CD14-positive monocyte (primary cell): Measurements from ENCODE around the gene IRF8. TPM values are rescaled to one million over a fixed set of nuclear protein-coding genes. Genes with fewer than 3 reads are reported as not detected.

Experiments used
- DNase-seq, 3 donors: peaks; one replicate each; pipeline ENCODE4 v3.0.0-alpha.2; 2011 to 2022
- H2AFZ ChIP-seq: 2 replicates; pipeline ENCODE4 v1.6.0; 2012; ENCODE audit warnings: mild to moderate bottlenecking, low read depth, low read length, inconsistent platforms; ENCODE audit not compliant: insufficient read depth, poor library complexity, severe bottlenecking
- H3K27ac ChIP-seq, 2 donors: 1 replicate in 1 of 2; 2 replicates in 1 of 2; pipeline ENCODE4 v1.5.1; 2012 to 2013; ENCODE audit warnings: low read length in 2 of 2, control low read depth in 1 of 2, inconsistent platforms in 1 of 2, low read depth in 1 of 2, mild to moderate bottlenecking in 1 of 2
- H3K27me3 ChIP-seq, 2 donors: one replicate each; pipeline versions ENCODE4 v1.6.0 to v1.6.1; 2011 to 2013; ENCODE audit warnings: low read length in 2 of 2; ENCODE audit not compliant: control insufficient read depth in 2 of 2, insufficient read depth in 2 of 2
- H3K36me3 ChIP-seq, 2 donors: replicated peaks in 1 of 2; 1 replicate in 1 of 2; 2 replicates in 1 of 2; pipeline versions ENCODE4 v1.5.1 to v1.6.1; 2012 to 2013; ENCODE audit warnings: low read length in 2 of 2, control low read depth in 1 of 2, inconsistent platforms in 1 of 2, mild to moderate bottlenecking in 1 of 2; ENCODE audit not compliant: insufficient read depth in 2 of 2, control insufficient read depth in 1 of 2
- H3K4me1 ChIP-seq, 2 donors: 1 replicate in 1 of 2; 2 replicates in 1 of 2; pipeline versions ENCODE4 v1.5.1 to v1.6.1; 2012 to 2013; ENCODE audit warnings: low read length in 2 of 2, control low read depth in 1 of 2, inconsistent platforms in 1 of 2, mild to moderate bottlenecking in 1 of 2, moderate library complexity in 1 of 2; ENCODE audit not compliant: insufficient read depth in 2 of 2, control insufficient read depth in 1 of 2
- H3K4me2 ChIP-seq: replicated peaks from 2 replicates; pipeline ENCODE3; 2012; ENCODE audit warnings: low read length, moderate library complexity, mild to moderate bottlenecking; ENCODE audit not compliant: poor library complexity, severe bottlenecking; ENCODE audit errors: extremely low read depth
- H3K4me3 ChIP-seq, 3 experiments: fragments of 200-600 bp in 1 of 3; sonication (generic) in 1 of 3; replicated peaks in 1 of 3; 1 replicate in 2 of 3; 2 replicates in 1 of 3; pipeline ENCODE4 v1.5.1; 2011 to 2013; ENCODE audit warnings: low read length in 3 of 3, mild to moderate bottlenecking in 3 of 3, control low read depth in 2 of 3, low read depth in 2 of 3, inconsistent platforms in 1 of 3, moderate library complexity in 1 of 3
- H3K79me2 ChIP-seq: 2 replicates; pipeline ENCODE4 v1.6.0; 2012; ENCODE audit warnings: mild to moderate bottlenecking, control low read depth, inconsistent platforms, low read length, moderate library complexity; ENCODE audit not compliant: insufficient read depth
- H3K9ac ChIP-seq: 2 replicates; pipeline ENCODE4 v1.6.0; 2017; ENCODE audit warnings: low read length, mild to moderate bottlenecking; ENCODE audit not compliant: insufficient read depth, poor library complexity, severe bottlenecking
- H3K9me3 ChIP-seq, 2 donors: replicated peaks in 1 of 2; 1 replicate in 1 of 2; 2 replicates in 1 of 2; pipeline versions ENCODE4 v1.5.1 to v1.6.1; 2012 to 2013; ENCODE audit warnings: low read length in 2 of 2, control low read depth in 1 of 2; ENCODE audit not compliant: control insufficient read depth in 1 of 2, insufficient read depth in 1 of 2
- H4K20me1 ChIP-seq: 2 replicates; pipeline ENCODE4 v1.6.0; 2012; ENCODE audit warnings: mild to moderate bottlenecking, low read length, control low read depth, moderate library complexity; ENCODE audit not compliant: insufficient read depth
- H3K27ac Mint-ChIP-seq, 7 donors: one replicate each; pipeline ENCODE4 v1.8.0; 2020; ENCODE audit warnings: mild to moderate bottlenecking in 7 of 7, mixed read lengths in 7 of 7, moderate library complexity in 6 of 7, inconsistent platforms in 2 of 7
- H3K27me3 Mint-ChIP-seq, 3 donors: one replicate each; pipeline ENCODE4 v1.8.0; 2021 to 2022; ENCODE audit warnings: low read depth in 3 of 3, mild to moderate bottlenecking in 3 of 3, mixed read lengths in 3 of 3, moderate library complexity in 3 of 3, inconsistent platforms in 1 of 3
- H3K36me3 Mint-ChIP-seq, 2 donors: one replicate each; pipeline ENCODE4 v1.8.0; 2020; ENCODE audit warnings: mixed read lengths in 2 of 2, inconsistent platforms in 1 of 2, mild to moderate bottlenecking in 1 of 2
- H3K4me1 Mint-ChIP-seq: one replicate; pipeline ENCODE4 v1.8.0; 2020; ENCODE audit warnings: mild to moderate bottlenecking, mixed read lengths
- H3K4me3 Mint-ChIP-seq, 2 donors: one replicate each; pipeline ENCODE4 v1.8.0; 2020; ENCODE audit warnings: mild to moderate bottlenecking in 2 of 2, mixed read lengths in 2 of 2, moderate library complexity in 1 of 2
- H3K9me3 Mint-ChIP-seq, 7 donors: one replicate each; pipeline ENCODE4 v1.8.0; 2020 to 2022; ENCODE audit warnings: mixed read lengths in 7 of 7, mild to moderate bottlenecking in 6 of 7, moderate library complexity in 6 of 7, inconsistent platforms in 2 of 7
- CTCF ChIP-seq: fragments of 200-600 bp; IDR thresholded peaks from one replicate; pipeline ENCODE4 v1.8.0; 2022; ENCODE audit warnings: antibody characterized with exemption, mild to moderate bottlenecking
- WGBS: methylation state at CpG from one replicate; pipeline ENCODE4 v1.1.5; 2013; ENCODE audit warnings: missing lambda C conversion rate; ENCODE audit not compliant: insufficient coverage; 5-methylcytosine and 5-hydroxymethylcytosine counted together
- intact Hi-C, 2 donors: fragments of 100-400 bp; cut with micrococcal nuclease; formaldehyde crosslinking; loops; one replicate each; pipeline versions ENCODE4 v1.15.0 to v1.15.1; 2023
- polyA plus RNA-seq, 3 donors: library from polyadenylated mRNA; depleted of rRNA in 1 of 3; unstranded in 2 of 3; stranded (reverse) in 1 of 3; fragments of 300-500 nt in 2 of 3; fragments of >200 nt in 1 of 3; fragmentation: Illumina TruSeq in 2 of 3; gene quantifications; 1 replicate in 2 of 3; 2 replicates in 1 of 3; pipeline ENCODE4 v1.2.3, GENCODE V29; 2012 to 2021

Gene IRF8
- polyA plus RNA-seq, 3 donors: 157 to 187 (median 184) TPM

- Histone ChIP-seq H3K27me3 (no peaks in the 10 kb centered on the region), H3K79me2 (no peaks in the 10 kb centered on the region), H3K4me2 (no peak overlapping the region), H3K9ac (no peak overlapping the region), H3K4me1 (peaks cover 18 to 22% of the 10 kb centered on the region in 2 donors), H3K9me3 (no peaks in the 10 kb centered on the region), H3K4me3 (no peak overlapping the region), H3K36me3 (no peaks in the 10 kb centered on the region), H3K27ac (no peak overlapping the region), H4K20me1 (no peaks in the 10 kb centered on the region), H2AFZ (no peak overlapping the region)
- H3K4me3 Mint-ChIP-seq: no peak overlapping the region
- intact Hi-C loops: no loop called here
- no peak for DNase-seq
- peaks cover 0 to 4% (median 3%) of the 10 kb centered on the region in 3 donors for H3K27me3 Mint-ChIP-seq
- peaks cover 34% of the 10 kb centered on the region for H3K4me1 Mint-ChIP-seq
- H3K27ac Mint-ChIP-seq: no peak overlapping the region
- H3K36me3 Mint-ChIP-seq: no peaks in the 10 kb centered on the region
- 85% methylated on average over 9 of the region's 10 CpGs for WGBS
- peaks cover 0 to 2% (median 0%) of the 10 kb centered on the region in 7 donors for H3K9me3 Mint-ChIP-seq
- TF ChIP-seq CTCF: no peak
Measured at GRCh38 chr16:85891776-85892166, 7.2 kb upstream of the IRF8 start.

DNA sequence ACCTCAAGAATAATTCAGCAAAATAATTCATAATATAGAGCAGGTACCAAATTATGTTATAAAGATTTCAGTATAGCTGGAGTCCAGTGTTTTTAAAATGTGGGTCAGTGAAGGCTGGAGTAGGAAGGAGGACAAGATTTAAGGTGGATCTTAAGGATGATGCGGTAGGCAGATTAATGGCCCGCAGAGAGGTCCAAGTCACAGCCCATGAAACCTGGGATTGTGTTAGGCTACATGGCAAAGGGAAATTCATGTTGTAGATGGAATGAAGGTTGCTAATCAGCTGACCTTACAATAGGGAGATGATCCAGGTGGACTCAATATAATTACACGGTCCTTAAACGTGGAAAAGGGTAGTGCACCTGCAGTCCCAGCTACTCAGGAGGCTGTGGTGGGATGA lies 6.2 kb upstream of the IRF8 start:
- no peaks in the 10 kb centered on the region for H3K36me3 Mint-ChIP-seq
- H3K27me3 Mint-ChIP-seq: peaks cover 0 to 2% (median 0%) of the 10 kb centered on the region in 3 donors

More for the DNA sequence above, 6.2 kb upstream of the IRF8 start:
- H3K9me3 Mint-ChIP-seq: peaks cover 0 to 2% (median 0%) of the 10 kb centered on the region in 7 donors
- no peak overlapping the region for H3K4me3 Mint-ChIP-seq
- Histone ChIP-seq H3K9ac (no peak overlapping the region), H2AFZ (no peak overlapping the region), H3K4me1 (peaks cover 27 to 31% of the 10 kb centered on the region in 2 donors), H3K4me3 (no peak overlapping the region), H3K36me3 (no peaks in the 10 kb centered on the region), H4K20me1 (no peaks in the 10 kb centered on the region), H3K4me2 (no peak overlapping the region), H3K27me3 (no peaks in the 10 kb centered on the region), H3K9me3 (no peaks in the 10 kb centered on the region), H3K27ac (no peak overlapping the region), H3K79me2 (peaks cover 8% of the 10 kb centered on the region)
- H3K4me1 Mint-ChIP-seq: peaks cover 38% of the 10 kb centered on the region
- intact Hi-C loops: no loop called here
- no peak overlapping the region for H3K27ac Mint-ChIP-seq
- WGBS: 93% methylated on average over 4 of the region's 4 CpGs
- TF ChIP-seq CTCF: no peak
- no peak for DNase-seq
